ENCODE measurements around the gene KRT17.

The KRT17 gene

GRCh38 chr17:41654678-41655607 lies 30.6 kb upstream of the KRT17 start:
- no peak overlapping the region for H3K4me3 ChIP-seq
- no peaks in the 10 kb centered on the region for H3K9me3 ChIP-seq
- no peak overlapping the region for H3K9ac ChIP-seq
- H3K27me3 ChIP-seq = no peaks in the 10 kb centered on the region
- no peaks in the 10 kb centered on the region for H4K20me1 ChIP-seq
- H3K27ac ChIP-seq = no peak overlapping the region
- H3K4me2 ChIP-seq = no peak overlapping the region
- H3K36me3 ChIP-seq = no peaks in the 10 kb centered on the region
- no peak for TF ChIP-seq Cebpa-rat (IDR thresholded peaks at IDR 0.05)
- peaks cover 16% of the 10 kb centered on the region for H3K4me1 ChIP-seq

GRCh38 chr17:41653892-41654677 lies 29.7 kb upstream of the KRT17 start:
- no peak for TF ChIP-seq Cebpa-rat (IDR thresholded peaks at IDR 0.05)
- Histone ChIP-seq H3K9ac (no peak overlapping the region), H3K4me2 (no peak overlapping the region), H3K36me3 (no peaks in the 10 kb centered on the region), H3K4me3 (no peak overlapping the region), H3K27ac (no peak overlapping the region), H4K20me1 (no peaks in the 10 kb centered on the region), H3K27me3 (no peaks in the 10 kb centered on the region), H3K4me1 (peaks cover 16% of the 10 kb centered on the region), H3K9me3 (no peaks in the 10 kb centered on the region)

- H3K27ac ChIP-seq = no peak overlapping the region
Observed at GRCh38 chr17:41653421-41653820, 29.0 kb upstream of the KRT17 start.

GRCh38 chr17:41652461-41652970 lies 28.1 kb upstream of the KRT17 start:
- Histone ChIP-seq H3K9ac (no peak overlapping the region), H3K4me1 (peaks cover 18% of the 10 kb centered on the region), H3K4me2 (no peak overlapping the region), H3K27me3 (no peaks in the 10 kb centered on the region), H3K4me3 (no peak overlapping the region), H3K36me3 (no peaks in the 10 kb centered on the region), H3K27ac (no peak overlapping the region), H4K20me1 (no peaks in the 10 kb centered on the region), H3K9me3 (no peaks in the 10 kb centered on the region)
- no peak for TF ChIP-seq Cebpa-rat (IDR thresholded peaks at IDR 0.05)

More at GRCh38 chr17:41653421-41653820, 29.0 kb upstream of the KRT17 start:
- H3K4me3 ChIP-seq = no peak overlapping the region
- H3K4me2 ChIP-seq = no peak overlapping the region
- H3K9ac ChIP-seq = no peak overlapping the region
- H3K9me3 ChIP-seq = no peaks in the 10 kb centered on the region
- H3K36me3 ChIP-seq = no peaks in the 10 kb centered on the region
- no peaks in the 10 kb centered on the region for H3K27me3 ChIP-seq
- H4K20me1 ChIP-seq = no peaks in the 10 kb centered on the region
- TF ChIP-seq Cebpa-rat (IDR thresholded peaks at IDR 0.05) = no peak
- H3K4me1 ChIP-seq = peaks cover 17% of the 10 kb centered on the region

- Histone ChIP-seq H3K27ac (no peak overlapping the region), H3K4me3 (no peak overlapping the region), H3K36me3 (no peaks in the 10 kb centered on the region), H3K27me3 (no peaks in the 10 kb centered on the region), H3K9me3 (no peaks in the 10 kb centered on the region), H3K4me2 (no peak overlapping the region), H3K9ac (no peak overlapping the region), H3K4me1 (peaks cover 12% of the 10 kb centered on the region), H4K20me1 (no peaks in the 10 kb centered on the region)
- TF ChIP-seq Cebpa-rat (IDR thresholded peaks at IDR 0.05) = no peak
Observed at GRCh38 chr17:41651625-41652460, 27.5 kb upstream of the KRT17 start.

GRCh38 chr17:41650794-41651624 lies 26.6 kb upstream of the KRT17 start:
- TF ChIP-seq Cebpa-rat (IDR thresholded peaks at IDR 0.05) = no peak
- no peaks in the 10 kb centered on the region for H3K27me3 ChIP-seq
- no peaks in the 10 kb centered on the region for H4K20me1 ChIP-seq
- no peaks in the 10 kb centered on the region for H3K9me3 ChIP-seq
- H3K36me3 ChIP-seq = no peaks in the 10 kb centered on the region
- no peak overlapping the region for H3K4me3 ChIP-seq
- peaks cover 11% of the 10 kb centered on the region for H3K4me1 ChIP-seq
- no peak overlapping the region for H3K9ac ChIP-seq
- H3K27ac ChIP-seq = no peak overlapping the region
- no peak overlapping the region for H3K4me2 ChIP-seq

GRCh38 chr17:41649923-41650519 lies 25.6 kb upstream of the KRT17 start:
- no peak overlapping the region for H3K4me2 ChIP-seq
- H3K9ac ChIP-seq = no peak overlapping the region

GRCh38 chr17:41648411-41649195 lies 24.2 kb upstream of the KRT17 start:
- H3K27me3 ChIP-seq = no peaks in the 10 kb centered on the region
- peak overlapping the region; percentile 32; the same call in 1 of the 2 replicates for H3K9ac ChIP-seq
- TF ChIP-seq Cebpa-rat (IDR thresholded peaks at IDR 0.05) = no peak
- no peaks in the 10 kb centered on the region for H4K20me1 ChIP-seq
- H3K4me2 ChIP-seq = peak overlapping the region; percentile 94
- peak overlapping the region; percentile 61 for H3K4me3 ChIP-seq
- no peaks in the 10 kb centered on the region for H3K36me3 ChIP-seq
- H3K4me1 ChIP-seq = peaks cover 11% of the 10 kb centered on the region
- H3K9me3 ChIP-seq = no peaks in the 10 kb centered on the region
- no peak overlapping the region for H3K27ac ChIP-seq

More at GRCh38 chr17:41649923-41650519, 25.6 kb upstream of the KRT17 start:
- H3K36me3 ChIP-seq = no peaks in the 10 kb centered on the region
- H4K20me1 ChIP-seq = no peaks in the 10 kb centered on the region
- no peaks in the 10 kb centered on the region for H3K27me3 ChIP-seq
- no peaks in the 10 kb centered on the region for H3K9me3 ChIP-seq
- no peak for TF ChIP-seq Cebpa-rat (IDR thresholded peaks at IDR 0.05)
- no peak overlapping the region for H3K4me3 ChIP-seq
- no peak overlapping the region for H3K27ac ChIP-seq
- H3K4me1 ChIP-seq = peaks cover 11% of the 10 kb centered on the region
